Dedifferentiated amniotic fluid mesenchymal stem cell (primary cell): Measurements from ENCODE around the gene LPP.

Source experiments
- DNase-seq: peaks from one replicate; pipeline ENCODE4 v3.0.0-alpha.2; 2016; ENCODE audit errors: extremely low spot score

Gene LPP

DNA sequence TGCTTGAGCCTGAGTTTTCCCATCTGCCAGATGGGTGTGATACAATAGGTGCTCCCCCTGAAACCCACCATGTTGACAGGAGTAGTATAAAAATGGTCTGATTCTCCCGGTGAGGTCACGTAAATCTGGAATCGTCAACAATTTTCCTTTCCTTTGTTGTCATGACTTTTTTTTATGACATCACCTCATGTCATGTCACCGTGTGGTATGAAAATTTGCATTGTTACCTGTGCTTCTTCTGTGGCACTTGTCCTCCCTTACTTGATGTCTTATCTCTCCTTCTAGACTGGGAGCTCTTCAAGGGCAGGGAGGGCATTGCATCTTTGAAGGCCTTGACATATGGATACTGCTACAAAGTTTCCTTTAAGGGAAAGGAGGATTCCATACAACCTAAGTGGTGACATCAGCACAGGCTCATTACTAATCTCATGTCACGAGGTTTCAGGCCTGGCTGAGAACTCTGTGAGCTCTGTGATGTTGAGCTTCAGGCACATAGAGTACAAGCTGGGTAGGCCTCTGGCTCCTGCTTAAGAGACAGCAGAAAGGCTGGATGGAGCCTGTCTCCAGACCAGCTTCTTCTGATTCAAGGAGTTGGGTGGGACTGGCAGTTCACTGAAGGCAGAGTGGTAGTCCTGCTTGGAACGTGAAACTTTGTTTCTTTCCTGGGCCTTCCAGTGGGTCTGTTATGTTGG lies 66.3 kb downstream of the LPP start:
- DNase-seq, result no peak

- no peak for DNase-seq
Observed at GRCh38 chr3:188220988-188221818, 67.2 kb downstream of the LPP start.

DNA sequence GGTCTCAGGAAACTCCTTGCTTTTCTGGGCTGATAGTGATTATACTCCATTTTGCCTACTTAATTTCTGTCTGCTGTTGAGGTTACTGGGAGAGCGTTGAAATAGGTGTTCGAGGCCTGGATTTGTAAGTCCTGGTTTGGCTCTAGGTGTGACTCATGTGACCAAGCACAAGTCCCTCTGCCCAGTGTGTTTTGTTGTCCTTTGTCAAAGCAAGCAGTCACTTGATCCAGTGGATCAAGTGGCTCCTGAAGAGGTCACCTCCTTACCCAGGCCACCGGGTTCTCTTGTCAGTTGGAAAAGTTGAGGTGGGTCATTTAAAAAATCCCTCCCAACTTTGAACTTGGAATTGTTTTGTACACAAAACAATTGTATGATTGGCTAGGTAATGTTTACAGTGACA lies 70.0 kb downstream of the LPP start:
- no peak for DNase-seq

GRCh38 chr3:188227442-188227841 lies 73.5 kb downstream of the LPP start:
- no peak for DNase-seq

GRCh38 chr3:188229177-188229576 lies 75.2 kb downstream of the LPP start:
- no peak for DNase-seq

DNA sequence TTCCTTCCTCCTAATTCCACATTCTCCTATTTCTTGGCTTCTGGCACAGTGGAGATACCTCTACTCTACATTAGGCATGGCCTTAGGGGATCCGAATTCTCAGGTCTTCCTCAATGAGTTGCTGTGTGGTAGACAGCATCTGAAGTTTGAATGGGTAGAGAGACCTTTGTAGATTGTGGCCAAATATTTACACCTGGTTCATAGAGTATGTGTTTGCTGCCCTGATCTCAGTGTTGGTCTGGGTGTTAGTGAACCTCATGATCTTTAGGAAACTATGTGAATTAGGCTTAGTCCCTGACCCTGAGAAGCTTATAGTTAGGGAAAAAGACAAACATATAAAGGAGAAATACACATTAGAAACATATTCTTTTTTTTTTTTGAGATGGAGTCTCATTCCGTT lies 75.8 kb downstream of the LPP start:
- DNase-seq, result no peak

DNA sequence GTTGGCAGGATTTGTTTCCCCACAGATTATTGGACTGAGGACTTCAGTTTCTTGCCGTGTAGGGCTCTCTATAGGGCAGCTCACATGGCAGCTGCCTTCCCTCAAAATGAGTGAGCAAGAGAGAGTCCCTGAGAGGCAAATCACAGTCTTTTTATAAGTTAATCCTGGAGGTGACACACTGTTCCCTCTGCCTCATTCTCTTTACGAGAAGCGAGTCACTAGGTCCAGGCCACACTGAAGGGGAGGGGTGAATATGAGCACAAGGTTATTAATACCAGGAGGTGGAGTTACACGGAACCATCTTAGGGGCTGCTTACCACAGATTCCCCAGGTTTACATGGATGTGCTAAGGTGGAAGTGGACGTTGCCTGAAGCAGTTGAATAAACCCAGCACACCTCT lies 77.0 kb downstream of the LPP start:
- DNase-seq, result no peak

GRCh38 chr3:188231456-188231855 lies 77.5 kb downstream of the LPP start:
- no peak for DNase-seq

- DNase-seq, result no peak
Observed at GRCh38 chr3:188232656-188233055, 78.7 kb downstream of the LPP start.

- no peak for DNase-seq
Observed at GRCh38 chr3:188233320-188233719, 79.4 kb downstream of the LPP start.

GRCh38 chr3:188234132-188234531 lies 80.2 kb downstream of the LPP start:
- DNase-seq, result no peak

DNA sequence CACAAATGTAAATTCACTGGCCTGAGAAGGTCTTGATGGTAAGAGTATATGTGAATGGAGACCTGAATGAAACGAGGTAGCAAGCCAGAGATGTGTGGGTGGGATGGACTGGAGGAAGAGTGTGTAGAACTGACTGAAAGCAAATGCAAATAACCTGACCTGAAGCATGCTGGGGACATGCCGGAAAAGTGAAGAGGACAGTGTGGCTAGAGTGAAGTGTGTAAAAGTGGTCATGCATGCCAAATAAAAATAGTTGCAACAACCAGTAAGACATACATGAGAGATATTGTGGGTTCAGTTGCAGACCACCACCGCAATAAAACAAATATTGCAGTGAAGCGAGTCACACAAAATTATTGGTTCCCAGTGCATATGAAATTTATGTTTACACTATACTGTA lies 82.3 kb downstream of the LPP start:
- no peak for DNase-seq

- no peak for DNase-seq
Observed at GRCh38 chr3:188239035-188239434, 85.1 kb downstream of the LPP start.

- DNase-seq, result no peak
Observed at GRCh38 chr3:188239577-188239976, 85.6 kb downstream of the LPP start.

- no peak for DNase-seq
Observed at GRCh38 chr3:188240189-188240981, 86.4 kb downstream of the LPP start.

GRCh38 chr3:188241072-188241471 lies 87.1 kb downstream of the LPP start:
- no peak for DNase-seq

DNA sequence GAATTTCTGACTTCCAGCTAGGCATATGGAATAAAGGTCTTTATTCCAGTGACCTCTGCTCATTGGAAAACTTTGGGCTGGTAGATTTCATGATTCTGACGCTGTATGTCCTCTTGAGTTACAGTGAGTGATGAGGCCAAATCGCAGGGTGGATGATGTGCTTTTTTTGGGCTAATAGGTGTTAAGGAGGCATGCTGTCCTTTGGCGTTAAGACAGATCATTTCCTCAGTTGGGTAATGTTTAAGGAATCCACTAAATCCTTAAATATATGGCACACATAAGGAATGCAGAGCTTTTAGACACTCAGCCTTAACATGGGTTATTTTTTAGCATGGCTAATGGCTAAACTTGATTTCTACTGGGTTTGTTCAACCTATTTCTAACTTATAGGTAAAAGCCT lies 87.9 kb downstream of the LPP start:
- no peak for DNase-seq

DNA sequence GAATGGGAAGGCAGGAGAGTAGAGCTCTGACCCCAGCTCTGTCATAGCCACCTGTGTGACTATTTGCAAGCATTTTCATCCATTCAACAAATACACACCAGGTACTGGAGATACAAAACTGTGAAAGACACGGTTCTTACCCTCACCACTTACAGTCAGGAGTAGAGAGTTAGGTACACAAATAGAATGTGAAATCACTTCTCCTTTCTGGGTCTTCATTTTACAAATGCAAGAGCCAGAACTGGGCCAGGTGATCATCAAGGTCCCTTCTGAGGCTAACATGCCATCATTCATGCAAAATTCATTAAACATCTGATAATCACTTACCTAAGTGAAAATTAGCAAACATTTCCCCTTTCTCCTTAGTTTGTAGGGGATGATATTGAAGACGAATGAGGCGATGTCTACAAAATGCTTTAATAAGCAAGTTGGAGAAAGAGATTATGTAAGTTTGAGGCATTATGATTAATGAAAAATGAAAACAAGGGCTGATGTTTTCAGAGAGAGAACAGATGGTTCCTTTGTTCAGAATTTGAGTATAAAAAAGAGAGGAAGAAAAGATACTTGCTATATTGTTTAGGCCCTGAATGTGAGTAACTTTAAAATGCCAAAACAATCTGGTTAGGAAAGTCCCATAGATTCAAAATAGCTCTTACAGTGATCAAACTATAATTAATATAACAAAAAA lies 88.6 kb downstream of the LPP start:
- no peak for DNase-seq

DNA sequence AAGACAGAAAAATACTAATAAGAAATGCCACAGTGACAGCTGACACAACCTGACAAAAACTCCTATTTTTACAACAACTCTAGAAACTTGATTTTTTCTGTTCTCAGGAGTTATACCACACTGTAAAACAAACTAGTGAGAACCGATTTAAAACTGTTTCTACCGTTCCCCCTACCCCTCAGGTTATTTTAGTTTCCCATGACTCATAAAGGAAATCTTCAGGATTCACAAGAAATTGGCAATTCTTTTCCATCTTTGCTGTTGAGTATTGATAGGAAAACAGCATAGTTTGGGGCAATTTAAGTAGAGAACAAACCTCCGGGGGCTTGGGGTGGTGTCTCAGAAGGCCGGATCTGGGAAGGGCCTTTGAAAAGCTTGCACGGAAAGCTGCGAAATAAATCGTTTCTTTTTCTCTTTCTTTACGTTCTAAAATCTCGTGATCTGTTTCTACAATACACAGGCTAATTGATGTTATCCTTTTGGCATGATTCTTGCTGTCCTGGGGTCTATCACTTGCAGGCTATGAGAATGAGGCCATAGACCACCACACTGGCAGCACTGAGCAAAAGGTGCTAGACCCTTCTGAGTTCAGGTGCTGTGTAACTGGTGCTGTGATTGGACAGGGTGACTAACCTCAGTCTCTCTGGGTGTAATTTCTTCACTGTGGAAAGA lies 89.3 kb downstream of the LPP start:
- no peak for DNase-seq

- DNase-seq, result no peak
Observed at GRCh38 chr3:188244395-188244861, 90.5 kb downstream of the LPP start.

- DNase-seq, result no peak
Observed at GRCh38 chr3:188246905-188247304, 92.9 kb downstream of the LPP start.
